A549 (cell line): Measurements from ENCODE around the gene CNTF.

Source experiments
- BHLHE40 ChIP-seq: IDR thresholded peaks from 2 replicates; pipeline ENCODE4 v1.6.1; 2012; ENCODE audit warnings: low read depth, low read length, inconsistent platforms
- EP300 ChIP-seq, 2 experiments: fragments of >200 bp; sonication (Bioruptor Twin); formaldehyde crosslinking; IDR thresholded peaks; 2 replicates in 1 of 2; 3 replicates in 1 of 2; pipeline ENCODE4 v1.6.1; 2016 to 2017
- ESRRA ChIP-seq: fragments of 150-350 bp; IDR thresholded peaks from 2 replicates; pipeline ENCODE4 v1.6.1; 2014; ENCODE audit warnings: mild to moderate bottlenecking, low read length, borderline replicate concordance
- FOSL2 ChIP-seq, 2 experiments: fragments of 450-650 bp in 1 of 2; fragments of >200 bp in 1 of 2; sonication (Bioruptor Twin) in 1 of 2; formaldehyde crosslinking; IDR thresholded peaks; 2 replicates each; pipeline versions ENCODE4 v1.5.0 to v1.6.1; 2016 to 2020; ENCODE audit warnings: mild to moderate bottlenecking in 1 of 2, moderate library complexity in 1 of 2
- MYC ChIP-seq: IDR thresholded peaks from 2 replicates; pipeline ENCODE4 v1.6.1; 2012; ENCODE audit warnings: mild to moderate bottlenecking, inconsistent platforms, low read length, improper control_type of control experiment, borderline replicate concordance
- NFE2L2 ChIP-seq: fragments of 150-350 bp; conservative IDR thresholded peaks from 2 replicates; pipeline ENCODE4 v1.6.1; 2014; ENCODE audit warnings: low read length
- SMC3 ChIP-seq: fragments of >200 bp; sonication (Bioruptor Twin); formaldehyde crosslinking; IDR thresholded peaks from 3 replicates; pipeline ENCODE4 v1.6.1; 2018; ENCODE audit warnings: inconsistent platforms
- TF ChIP-seq, protein P1 (sequence below): fragments of >200 bp; sonication (Bioruptor Twin); formaldehyde crosslinking; IDR thresholded peaks from 3 replicates; pipeline ENCODE4 v1.5.1; 2016
- TF ChIP-seq, protein P2 (sequence below): fragments of 200-600 bp; sonication (generic); IDR thresholded peaks from 2 replicates; pipeline ENCODE4 v1.6.1; 2016; ENCODE audit warnings: antibody characterized with exemption, mild to moderate bottlenecking, moderate library complexity

DNA sequence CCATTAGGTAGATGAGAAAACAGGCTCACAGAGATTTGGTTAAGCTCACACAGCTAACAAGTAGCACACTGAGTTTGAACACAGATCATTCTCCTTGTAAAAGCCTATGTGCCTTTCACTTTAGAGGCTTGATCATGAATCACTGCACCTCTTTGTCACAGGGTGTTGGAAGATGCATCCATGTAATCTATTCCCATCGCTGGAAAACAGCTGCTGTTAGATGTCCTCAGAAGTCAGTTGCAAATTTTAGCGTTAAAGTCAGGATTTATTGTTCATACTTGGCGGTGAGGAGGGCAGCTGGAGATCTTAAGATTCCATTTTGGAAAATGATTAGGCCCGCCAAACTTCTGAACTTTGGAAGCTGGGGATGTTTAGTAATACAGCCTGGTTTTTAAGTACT lies 2.6 kb downstream of the CNTF start:
- TF ChIP-seq, protein P1, sequence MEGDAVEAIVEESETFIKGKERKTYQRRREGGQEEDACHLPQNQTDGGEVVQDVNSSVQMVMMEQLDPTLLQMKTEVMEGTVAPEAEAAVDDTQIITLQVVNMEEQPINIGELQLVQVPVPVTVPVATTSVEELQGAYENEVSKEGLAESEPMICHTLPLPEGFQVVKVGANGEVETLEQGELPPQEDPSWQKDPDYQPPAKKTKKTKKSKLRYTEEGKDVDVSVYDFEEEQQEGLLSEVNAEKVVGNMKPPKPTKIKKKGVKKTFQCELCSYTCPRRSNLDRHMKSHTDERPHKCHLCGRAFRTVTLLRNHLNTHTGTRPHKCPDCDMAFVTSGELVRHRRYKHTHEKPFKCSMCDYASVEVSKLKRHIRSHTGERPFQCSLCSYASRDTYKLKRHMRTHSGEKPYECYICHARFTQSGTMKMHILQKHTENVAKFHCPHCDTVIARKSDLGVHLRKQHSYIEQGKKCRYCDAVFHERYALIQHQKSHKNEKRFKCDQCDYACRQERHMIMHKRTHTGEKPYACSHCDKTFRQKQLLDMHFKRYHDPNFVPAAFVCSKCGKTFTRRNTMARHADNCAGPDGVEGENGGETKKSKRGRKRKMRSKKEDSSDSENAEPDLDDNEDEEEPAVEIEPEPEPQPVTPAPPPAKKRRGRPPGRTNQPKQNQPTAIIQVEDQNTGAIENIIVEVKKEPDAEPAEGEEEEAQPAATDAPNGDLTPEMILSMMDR: no peak
- TF ChIP-seq BHLHE40 (no peak), MYC (no peak), ESRRA (no peak), SMC3 (no peak), EP300 (IDR thresholded peaks at IDR 0.05) (no peak), FOSL2 (IDR thresholded peaks at IDR 0.05) (no peak), FOSL2 (CRISPR knock-in tag; IDR thresholded peaks at IDR 0.05) (no peak), NFE2L2 (no peak)
- TF ChIP-seq, protein P2, sequence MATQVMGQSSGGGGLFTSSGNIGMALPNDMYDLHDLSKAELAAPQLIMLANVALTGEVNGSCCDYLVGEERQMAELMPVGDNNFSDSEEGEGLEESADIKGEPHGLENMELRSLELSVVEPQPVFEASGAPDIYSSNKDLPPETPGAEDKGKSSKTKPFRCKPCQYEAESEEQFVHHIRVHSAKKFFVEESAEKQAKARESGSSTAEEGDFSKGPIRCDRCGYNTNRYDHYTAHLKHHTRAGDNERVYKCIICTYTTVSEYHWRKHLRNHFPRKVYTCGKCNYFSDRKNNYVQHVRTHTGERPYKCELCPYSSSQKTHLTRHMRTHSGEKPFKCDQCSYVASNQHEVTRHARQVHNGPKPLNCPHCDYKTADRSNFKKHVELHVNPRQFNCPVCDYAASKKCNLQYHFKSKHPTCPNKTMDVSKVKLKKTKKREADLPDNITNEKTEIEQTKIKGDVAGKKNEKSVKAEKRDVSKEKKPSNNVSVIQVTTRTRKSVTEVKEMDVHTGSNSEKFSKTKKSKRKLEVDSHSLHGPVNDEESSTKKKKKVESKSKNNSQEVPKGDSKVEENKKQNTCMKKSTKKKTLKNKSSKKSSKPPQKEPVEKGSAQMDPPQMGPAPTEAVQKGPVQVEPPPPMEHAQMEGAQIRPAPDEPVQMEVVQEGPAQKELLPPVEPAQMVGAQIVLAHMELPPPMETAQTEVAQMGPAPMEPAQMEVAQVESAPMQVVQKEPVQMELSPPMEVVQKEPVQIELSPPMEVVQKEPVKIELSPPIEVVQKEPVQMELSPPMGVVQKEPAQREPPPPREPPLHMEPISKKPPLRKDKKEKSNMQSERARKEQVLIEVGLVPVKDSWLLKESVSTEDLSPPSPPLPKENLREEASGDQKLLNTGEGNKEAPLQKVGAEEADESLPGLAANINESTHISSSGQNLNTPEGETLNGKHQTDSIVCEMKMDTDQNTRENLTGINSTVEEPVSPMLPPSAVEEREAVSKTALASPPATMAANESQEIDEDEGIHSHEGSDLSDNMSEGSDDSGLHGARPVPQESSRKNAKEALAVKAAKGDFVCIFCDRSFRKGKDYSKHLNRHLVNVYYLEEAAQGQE: no peak
